Pons (tissue), 1 donor: Measurements from ENCODE around the gene NEO1.
"Not testable (repeated sequence)": the region's sequence is repeated elsewhere in the genome, so short reads cannot be mapped to it uniquely, and the experiment has no call there.

Source experiments
- DNase-seq: peaks from one replicate; pipeline ENCODE4 v3.0.0-alpha.2; 2016; ENCODE audit warnings: low spot score

Gene NEO1

GRCh38 chr15:73141216-73141900 lies 89.1 kb downstream of the NEO1 start:
- no peak for DNase-seq

GRCh38 chr15:73142802-73143762 lies 90.8 kb downstream of the NEO1 start:
- DNase-seq: no peak

- no peak for DNase-seq
Observed at GRCh38 chr15:73143763-73144155, 91.5 kb downstream of the NEO1 start.

- DNase-seq: no peak
Observed at GRCh38 chr15:73146419-73146818, 94.2 kb downstream of the NEO1 start.

GRCh38 chr15:73150831-73151230 lies 98.6 kb downstream of the NEO1 start:
- DNase-seq: no peak

GRCh38 chr15:73153024-73153423 lies 100.8 kb downstream of the NEO1 start:
- peak; percentile 24 for DNase-seq

- DNase-seq: no peak
Observed at GRCh38 chr15:73153447-73153846, 101.2 kb downstream of the NEO1 start.

- no peak for DNase-seq
Observed at GRCh38 chr15:73156431-73157191, 104.3 kb downstream of the NEO1 start.

- no peak for DNase-seq
Observed at GRCh38 chr15:73161546-73161945, 109.3 kb downstream of the NEO1 start.

- no peak for DNase-seq
Observed at GRCh38 chr15:73165435-73165834, 113.2 kb downstream of the NEO1 start.

- DNase-seq: no peak
Observed at GRCh38 chr15:73165844-73166243, 113.6 kb downstream of the NEO1 start.

GRCh38 chr15:73166711-73167110 lies 114.4 kb downstream of the NEO1 start:
- DNase-seq: not testable (repeated sequence)

- no peak for DNase-seq
Observed at GRCh38 chr15:73168487-73168886, 116.2 kb downstream of the NEO1 start.

- no peak for DNase-seq
Observed at GRCh38 chr15:73171711-73172110, 119.4 kb downstream of the NEO1 start.

GRCh38 chr15:73172508-73172907 lies 120.2 kb downstream of the NEO1 start:
- DNase-seq: no peak

GRCh38 chr15:73174171-73174570 lies 121.9 kb downstream of the NEO1 start:
- no peak for DNase-seq

- DNase-seq: no peak
Observed at GRCh38 chr15:73175382-73175781, 123.1 kb downstream of the NEO1 start.

- DNase-seq: no peak
Observed at GRCh38 chr15:73176598-73176997, 124.3 kb downstream of the NEO1 start.

- DNase-seq: peak; percentile 66
Observed at GRCh38 chr15:73183071-73183470, 130.8 kb downstream of the NEO1 start.

- no peak for DNase-seq
Observed at GRCh38 chr15:73190189-73190601, 137.9 kb downstream of the NEO1 start.

GRCh38 chr15:73195166-73195565 lies 142.9 kb downstream of the NEO1 start:
- DNase-seq: no peak

GRCh38 chr15:73196113-73196512 lies 143.8 kb downstream of the NEO1 start:
- DNase-seq: no peak
